Lower leg skin (tissue), 4 donors: ENCODE data around the gene DCDC2C. TPM values are rescaled to one million over a fixed set of nuclear protein-coding genes. Genes with fewer than 3 reads are reported as not detected.

Experiments used
- DNase-seq, 2 donors: peaks; one replicate each; pipeline ENCODE4 v3.0.0-alpha.2; 2019; ENCODE audit warnings: low spot score in 2 of 2
- H3K4me3 ChIP-seq: fragments of 200-600 bp; sonication (generic); 2 replicates; pipeline ENCODE4 v1.5.1; 2017; ENCODE audit warnings: mild to moderate bottlenecking, low read depth; ENCODE audit not compliant: poor library complexity, severe bottlenecking
- CTCF ChIP-seq, 3 donors: fragments of 450-650 bp; IDR thresholded peaks; one replicate each; pipeline ENCODE4 v1.5.1; 2016; ENCODE audit warnings: antibody characterized with exemption in 3 of 3, mild to moderate bottlenecking in 3 of 3, moderate library complexity in 2 of 3
- POLR2A ChIP-seq, 2 donors: fragments of 450-650 bp; IDR thresholded peaks; one replicate each; pipeline ENCODE4 v1.6.1; 2016 to 2017; ENCODE audit warnings: antibody characterized with exemption in 2 of 2, mild to moderate bottlenecking in 1 of 2, moderate library complexity in 1 of 2
- WGBS, 2 donors: methylation state at CpG; one replicate each; pipeline ENCODE4 v1.1.5; 2018; 5-methylcytosine and 5-hydroxymethylcytosine counted together
- intact Hi-C: fragments of 100-400 bp; cut with DNase I; formaldehyde crosslinking; loops from one replicate; pipeline ENCODE4 v1.15.0; 2023; ENCODE audit warnings: low total_unique reads
- total RNA-seq, 4 donors: library from RNA; depleted of rRNA; stranded (reverse); fragments of >200 nt; gene quantifications; one replicate each; pipeline ENCODE4 v1.1.0, GENCODE V29; 2016

The DCDC2C gene
- total RNA-seq, 4 donors from 2014 or later: 0.16 TPM; not detected in 3

GRCh38 chr2:3872451-3872850 lies 169.1 kb downstream of the DCDC2C start:
- TF ChIP-seq CTCF (IDR thresholded peaks at IDR 0.05): no peak
- no peak for TF ChIP-seq POLR2A (IDR thresholded peaks at IDR 0.05)
- intact Hi-C loops: no loop called here
- H3K4me3 ChIP-seq: no peak overlapping the region
- 69 to 85% methylated on average over 3 of the region's 3 CpGs for WGBS, 2 donors
- DNase-seq: no peak

GRCh38 chr2:3873899-3874298 lies 170.5 kb downstream of the DCDC2C start:
- intact Hi-C loops: no loop called here
- WGBS, 2 donors: 81 to 89% methylated on average over 2 of the region's 2 CpGs
- TF ChIP-seq POLR2A (IDR thresholded peaks at IDR 0.05): no peak
- no peak for TF ChIP-seq CTCF (IDR thresholded peaks at IDR 0.05)
- no peak overlapping the region for H3K4me3 ChIP-seq
- no peak for DNase-seq

- no peak overlapping the region for H3K4me3 ChIP-seq
- WGBS, 2 donors: 72 to 81% methylated on average over 4 of the region's 4 CpGs
- intact Hi-C loops: no loop called here
- TF ChIP-seq CTCF (IDR thresholded peaks at IDR 0.05) (no peak), POLR2A (IDR thresholded peaks at IDR 0.05) (no peak)
- no peak for DNase-seq
Measured at GRCh38 chr2:3876221-3876620, 172.8 kb downstream of the DCDC2C start.

- H3K4me3 ChIP-seq: no peak overlapping the region
- TF ChIP-seq CTCF (IDR thresholded peaks at IDR 0.05): no peak
- TF ChIP-seq POLR2A (IDR thresholded peaks at IDR 0.05): no peak
- WGBS, 2 donors: 34 to 36% methylated on average over 3 of the region's 3 CpGs
- intact Hi-C loops: no loop called here
- no peak for DNase-seq
Measured at GRCh38 chr2:3876685-3877084, 173.3 kb downstream of the DCDC2C start.

- DNase-seq: no peak
- intact Hi-C loops: no loop called here
- 62 to 64% methylated on average over 24 of the region's 24 CpGs for WGBS, 2 donors
- no peak for TF ChIP-seq POLR2A (IDR thresholded peaks at IDR 0.05)
- no peak overlapping the region for H3K4me3 ChIP-seq
Measured at GRCh38 chr2:3885629-3886628, 182.6 kb downstream of the DCDC2C start.

- WGBS, 2 donors: 59 to 62% methylated on average over 2 of the region's 2 CpGs
- no peak for DNase-seq
- TF ChIP-seq POLR2A (IDR thresholded peaks at IDR 0.05) (no peak), CTCF (IDR thresholded peaks at IDR 0.05) (no peak)
- intact Hi-C loops: no loop called here
- no peak overlapping the region for H3K4me3 ChIP-seq
Measured at GRCh38 chr2:3895021-3895420, 191.6 kb downstream of the DCDC2C start.

Other genes with a start within 250 kb of the DCDC2C start
- 10 to 100 TPM; 29.1 to 55.5 (median 44.1) TPM for gene ADI1, start 184.0 kb upstream of the DCDC2C start, total RNA-seq
- gene RNASEH1, start 145.2 kb upstream of the DCDC2C start, total RNA-seq: 10 to 100 TPM; 10.7 to 17.1 (median 14.4) TPM
- gene RPS7, start 128.3 kb upstream of the DCDC2C start, total RNA-seq: 1,000 to 10,000 TPM; 1,759 to 5,685 (median 2,637) TPM
- under 1 TPM in 3 of 4 donors, not detected in 1; 0.34 to 0.84 (median 0.59) TPM for gene COLEC11, start 108.5 kb upstream of the DCDC2C start, total RNA-seq
- gene ALLC, start 45.4 kb upstream of the DCDC2C start, total RNA-seq: 1 to 10 TPM in 1 of 4 donors, under 1 TPM in 1, not detected in 2; 0.23 to 1.1 TPM